Hepatocyte (in vitro differentiated cells): Measurements from ENCODE around the gene LMCD1.

Experiments
- CTCF ChIP-seq: fragments of 200-600 bp; sonication (generic); IDR thresholded peaks from 2 replicates; pipeline ENCODE4 v1.5.1; 2016; ENCODE audit warnings: antibody characterized with exemption, mild to moderate bottlenecking; ENCODE audit not compliant: poor library complexity
- EZH2 ChIP-seq: fragments of 200-600 bp; sonication (generic); IDR thresholded peaks from 2 replicates; pipeline ENCODE4 v1.6.1; 2016; ENCODE audit warnings: antibody characterized with exemption, mild to moderate bottlenecking, borderline replicate concordance
- EZH2phosphoT487 ChIP-seq: fragments of 200-600 bp; sonication (generic); IDR thresholded peaks from one replicate; pipeline ENCODE4 v1.6.1; 2018; ENCODE audit warnings: antibody characterized with exemption, mild to moderate bottlenecking, low read depth, moderate library complexity; ENCODE audit not compliant: unreplicated experiment, severe bottlenecking

GRCh38 chr3:8571256-8571655 is 69.6 kb downstream of the LMCD1 start:
- TF ChIP-seq CTCF = no peak
- no peak for TF ChIP-seq EZH2
- TF ChIP-seq EZH2phosphoT487 = no peak
